Activated naive CD8-positive, alpha-beta T cell treated with anti-CD3 and anti-CD28 coated beads for 36 hours (primary cell): ENCODE results near the gene TBC1D22B. TPM values are rescaled to one million over a fixed set of nuclear protein-coding genes. Genes with fewer than 3 reads are reported as not detected.
A peak's percentile ranks its signal among the peaks of the same experiment; 100 is the strongest.

Source experiments
- DNase-seq: peaks from one replicate; pipeline ENCODE4 v3.0.0; 2021
- H3K27ac Mint-ChIP-seq: one replicate; pipeline ENCODE4 v1.8.0; 2022; ENCODE audit warnings: mild to moderate bottlenecking, moderate library complexity, mixed read lengths
- H3K27me3 Mint-ChIP-seq: one replicate; pipeline ENCODE4 v1.8.0; 2022; ENCODE audit warnings: mild to moderate bottlenecking, mixed read lengths
- H3K36me3 Mint-ChIP-seq: one replicate; pipeline ENCODE4 v1.8.0; 2021; ENCODE audit warnings: mild to moderate bottlenecking, mixed read lengths
- H3K4me1 Mint-ChIP-seq: one replicate; pipeline ENCODE4 v1.8.0; 2021; ENCODE audit warnings: mixed read lengths
- H3K4me3 Mint-ChIP-seq: one replicate; pipeline ENCODE4 v1.8.0; 2022; ENCODE audit warnings: mild to moderate bottlenecking, moderate library complexity, mixed read lengths
- H3K9me3 Mint-ChIP-seq: one replicate; pipeline ENCODE4 v1.8.0; 2022; ENCODE audit warnings: mixed read lengths
- total RNA-seq, 2 experiments: library from RNA; stranded (reverse); gene quantifications; one replicate each; pipeline ENCODE4 v1.2.3, GENCODE V29; 2021

The TBC1D22B gene
- total RNA-seq, 2 experiments from 2014 or later = 13.0 to 13.9 TPM

DNA sequence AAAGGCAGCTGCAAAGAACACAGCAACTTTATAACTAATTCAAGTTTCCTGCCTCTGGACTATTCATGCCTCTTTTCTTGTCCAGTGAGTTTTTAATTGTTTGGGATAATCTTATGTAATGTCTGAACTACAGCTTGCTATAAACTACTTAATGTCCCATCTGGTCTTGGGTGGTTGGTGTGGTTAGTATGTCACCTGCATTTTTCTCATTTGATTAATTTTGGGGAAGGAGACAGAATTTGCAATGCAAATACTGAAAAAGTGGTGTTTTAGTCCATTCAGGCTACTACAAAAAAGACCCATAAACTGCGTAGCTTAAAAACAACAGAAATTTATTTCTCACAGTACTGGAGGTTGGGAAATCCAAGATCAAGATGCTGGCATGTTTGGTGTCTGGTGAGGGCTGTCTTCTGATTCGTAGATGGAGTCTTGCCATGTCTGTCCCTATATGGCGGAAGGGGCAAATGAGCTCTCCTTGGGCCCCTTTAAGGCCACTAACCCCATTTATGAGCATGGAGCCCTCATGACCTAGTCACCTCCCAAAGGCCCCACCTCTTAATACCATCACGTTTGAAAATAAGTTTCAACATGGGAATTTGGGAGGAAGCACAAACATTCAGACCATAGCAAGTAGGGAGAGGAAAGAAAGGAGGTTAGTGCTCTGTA, 118.6 kb downstream of the TBC1D22B start:
- H3K36me3 Mint-ChIP-seq = peaks cover 7% of the 10 kb centered on the region
- H3K27ac Mint-ChIP-seq = no peak overlapping the region
- no peak for DNase-seq
- no peaks in the 10 kb centered on the region for H3K9me3 Mint-ChIP-seq
- no peak overlapping the region for H3K4me3 Mint-ChIP-seq
- no peaks in the 10 kb centered on the region for H3K27me3 Mint-ChIP-seq
- H3K4me1 Mint-ChIP-seq = no peaks in the 10 kb centered on the region

DNA sequence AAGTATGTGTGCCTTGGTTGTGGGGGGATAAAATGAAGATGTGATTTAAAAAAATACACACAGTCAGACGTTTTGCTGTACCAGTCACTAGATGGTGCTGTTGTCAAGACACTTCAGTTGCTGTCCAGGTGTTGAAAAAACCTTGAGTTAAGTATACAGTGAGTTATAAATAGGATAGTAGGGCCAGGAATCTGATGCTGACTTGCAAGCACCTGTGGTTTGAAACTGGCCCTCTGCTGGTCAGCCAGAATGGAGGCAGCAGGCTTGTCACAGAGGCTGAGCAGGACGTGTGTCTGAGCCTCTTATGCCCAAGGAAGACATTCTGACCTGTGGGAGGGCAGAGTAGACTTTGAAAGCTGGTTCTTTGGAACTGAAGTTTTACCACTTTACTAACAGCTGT, 124.0 kb downstream of the TBC1D22B start:
- no peak overlapping the region for H3K4me3 Mint-ChIP-seq
- H3K27me3 Mint-ChIP-seq = no peaks in the 10 kb centered on the region
- no peaks in the 10 kb centered on the region for H3K4me1 Mint-ChIP-seq
- DNase-seq = peak; percentile 4
- peaks cover 14% of the 10 kb centered on the region for H3K36me3 Mint-ChIP-seq
- no peak overlapping the region for H3K27ac Mint-ChIP-seq
- H3K9me3 Mint-ChIP-seq = no peaks in the 10 kb centered on the region

Other genes with a start within 250 kb of the TBC1D22B start
- gene PIM1, start 87.6 kb upstream of the TBC1D22B start, total RNA-seq = 100 to 1,000 TPM; 166 to 168 TPM
- 1 to 10 TPM; 3.5 to 4.9 TPM for gene TMEM217, start 372 bp downstream of the TBC1D22B start, total RNA-seq
- gene RNF8, start 96.2 kb downstream of the TBC1D22B start, total RNA-seq = 10 to 100 TPM; 27.8 to 29.2 TPM
- gene CMTR1, start 175.4 kb downstream of the TBC1D22B start, total RNA-seq = 10 to 100 TPM; 53.3 to 55.2 TPM
- gene CCDC167, start 242.1 kb downstream of the TBC1D22B start, total RNA-seq = 10 to 100 TPM; 50.0 to 51.0 TPM